OCI-LY7 (cell line): Measurements from ENCODE around the gene NPDC1. TPM values are rescaled to one million over a fixed set of nuclear protein-coding genes. Genes with fewer than 3 reads are reported as not detected.

Experiments used
- BruUV-seq: library from RNA; stranded (reverse); fragments of 400-500 nt; replicated peaks from 2 replicates; lab custom pipeline; 2021; lab: Mats Ljungman, UMichigan
- CTCF ChIA-PET: fragments of 300-600 bp; sonication (Branson Sonifier 250); formaldehyde crosslinking; loops from one replicate; lab custom pipeline; 2022; ENCODE audit warnings: antibody characterized with exemption; ENCODE audit not compliant: unreplicated experiment; lab: Charles Lee
- POLR2A ChIA-PET: fragments of 300-600 bp; sonication (Branson Sonifier 250); formaldehyde crosslinking; loops from one replicate; lab custom pipeline; 2022; ENCODE audit warnings: antibody characterized with exemption; lab: Charles Lee
- DNase-seq: peaks from one replicate; pipeline ENCODE4 v3.0.0-alpha.2; 2015; ENCODE audit warnings: low spot score
- H2AFZ ChIP-seq: fragments of 200-600 bp; sonication (generic), shearing (Covaris generic); 2 replicates; pipeline ENCODE4 v1.6.1; 2014; ENCODE audit warnings: mild to moderate bottlenecking, antibody characterized with exemption, low read length, moderate library complexity
- H3K27ac ChIP-seq: fragments of 200-600 bp; sonication (generic); 2 replicates; pipeline ENCODE4 v1.5.1; 2014; ENCODE audit warnings: mixed run types, low read depth, mild to moderate bottlenecking, moderate library complexity, low read length, inconsistent platforms; ENCODE audit not compliant: poor library complexity, severe bottlenecking
- H3K36me3 ChIP-seq: fragments of 200-600 bp; sonication (generic); 2 replicates; pipeline ENCODE4 v1.6.1; 2014; ENCODE audit warnings: mild to moderate bottlenecking, antibody characterized with exemption, low read length, moderate library complexity, mixed read lengths; ENCODE audit not compliant: insufficient read depth
- H3K4me1 ChIP-seq: fragments of 200-600 bp; sonication (generic); 2 replicates; pipeline ENCODE4 v1.5.1; 2014; ENCODE audit warnings: mild to moderate bottlenecking, low read length; ENCODE audit not compliant: insufficient read depth, poor library complexity, severe bottlenecking
- H3K4me2 ChIP-seq: fragments of 200-600 bp; sonication (generic); 2 replicates; pipeline ENCODE4 v1.6.1; 2014; ENCODE audit warnings: mild to moderate bottlenecking, low read length
- H3K4me3 ChIP-seq: fragments of 200-600 bp; sonication (generic); 2 replicates; pipeline ENCODE4 v1.5.1; 2014; ENCODE audit warnings: mild to moderate bottlenecking, low read depth, low read length; ENCODE audit not compliant: poor library complexity, severe bottlenecking
- H3K79me2 ChIP-seq: fragments of 200-600 bp; sonication (generic); 2 replicates; pipeline ENCODE4 v1.6.1; 2016; ENCODE audit warnings: low read depth, mild to moderate bottlenecking, low read length, moderate library complexity, mixed read lengths; ENCODE audit not compliant: insufficient read depth
- H3K9me2 ChIP-seq: fragments of 200-600 bp; sonication (generic); 2 replicates; pipeline ENCODE4 v1.6.1; 2016; ENCODE audit warnings: mild to moderate bottlenecking, low read length, mixed read lengths; ENCODE audit not compliant: insufficient read depth
- H3K9me3 ChIP-seq: fragments of 200-600 bp; sonication (generic); 2 replicates; pipeline ENCODE4 v1.6.1; 2014; ENCODE audit warnings: mild to moderate bottlenecking, mixed run types, low read length, mixed read lengths
- H4K20me1 ChIP-seq: fragments of 200-600 bp; sonication (generic); 2 replicates; pipeline ENCODE4 v1.6.1; 2014; ENCODE audit warnings: mild to moderate bottlenecking, antibody characterized with exemption, low read length, moderate library complexity, mixed read lengths; ENCODE audit not compliant: insufficient read depth
- CTCF ChIP-seq: fragments of 200-600 bp; sonication (generic); conservative IDR thresholded peaks from 2 replicates; pipeline ENCODE4 v1.5.1; 2014; ENCODE audit warnings: mild to moderate bottlenecking, antibody characterized with exemption, low read length, moderate library complexity, mixed read lengths
- EZH2phosphoT487 ChIP-seq: fragments of 200-600 bp; sonication (generic); IDR thresholded peaks from 2 replicates; pipeline ENCODE4 v1.6.1; 2018; ENCODE audit warnings: low read depth, borderline replicate concordance, mild to moderate bottlenecking, mixed run types, antibody characterized with exemption, low read length, moderate library complexity, mixed read lengths
- intact Hi-C: fragments of 100-400 bp; cut with micrococcal nuclease; formaldehyde crosslinking; loops from one replicate; pipeline ENCODE4 v1.10.0; 2022; ENCODE audit not compliant: unreplicated experiment
- total RNA-seq, 2 experiments: library from RNA; depleted of rRNA in 1 of 2; stranded (reverse); fragments of >200 nt in 1 of 2; shearing (Covaris generic) in 1 of 2; gene quantifications; 2 replicates each; pipeline ENCODE4 v1.2.3, GENCODE V29; 2014 to 2022

Gene NPDC1
- total RNA-seq, 2 experiments from 2014 or later: 0.32 to 0.38 TPM

DNA sequence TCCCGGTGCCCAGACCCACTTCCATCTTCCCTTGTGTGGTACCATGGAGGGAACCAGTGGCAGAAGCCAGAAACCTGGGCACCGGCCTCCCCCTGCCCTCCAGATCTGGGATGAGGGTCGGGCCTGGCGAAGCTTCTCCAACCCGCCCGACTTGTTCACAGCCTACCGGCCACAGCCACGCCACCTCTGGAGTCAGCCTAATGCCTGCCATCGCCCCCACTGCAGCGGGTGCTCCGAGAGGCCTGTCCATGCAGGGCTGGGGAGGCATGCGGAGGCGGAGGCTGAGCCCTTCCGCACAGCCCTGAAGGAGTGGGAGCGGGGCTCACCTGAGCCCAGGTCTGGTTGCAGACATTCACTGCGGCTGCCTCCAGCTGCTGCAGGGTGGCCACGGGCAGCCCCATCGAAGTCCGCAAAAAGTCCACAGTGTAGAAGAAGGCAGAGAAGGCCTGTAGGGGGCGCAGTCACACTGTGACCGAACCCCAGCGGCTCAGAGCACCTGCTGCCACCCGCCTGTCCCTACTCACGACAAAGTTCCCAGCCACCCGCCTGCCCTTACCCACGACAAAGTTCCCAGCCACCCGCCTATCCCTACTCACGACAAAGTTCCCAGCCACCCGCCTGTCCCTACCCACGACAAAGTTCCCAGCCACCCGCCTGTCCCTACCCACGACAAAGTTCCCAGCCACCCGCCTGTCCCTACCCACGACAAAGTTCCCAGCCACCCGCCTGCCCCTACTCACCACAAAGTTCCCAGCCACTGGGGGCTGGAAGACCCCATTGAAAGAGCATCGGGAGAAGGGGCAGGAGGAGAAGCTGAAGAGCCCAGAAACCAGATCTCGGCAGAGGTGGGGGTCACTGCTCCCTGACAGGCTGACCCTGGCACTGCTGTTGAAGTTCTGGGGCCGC lies 3.8 kb upstream of the NPDC1 start:
- H3K4me1 ChIP-seq: peaks cover 4% of the 10 kb centered on the region
- no TSS peak for BruUV-seq
- DNase-seq: peak; percentile 62
- H3K4me2 ChIP-seq: no peak overlapping the region
- TF ChIP-seq CTCF (peak; percentile 71), EZH2phosphoT487 (no peak)
- 0 out of 2 replicates have a peak, but pooled peaks cover 3% of the 10 kb centered on the region for H4K20me1 ChIP-seq
- POLR2A ChIA-PET: no interaction called here
- no peaks in the 10 kb centered on the region for H3K79me2 ChIP-seq
- H3K27ac ChIP-seq: no peak overlapping the region
- H3K4me3 ChIP-seq: no peak overlapping the region
- H2AFZ ChIP-seq: no peak overlapping the region
- CTCF ChIA-PET: no interaction called here
- no peaks in the 10 kb centered on the region for H3K36me3 ChIP-seq
- no peaks in the 10 kb centered on the region for H3K9me3 ChIP-seq
- intact Hi-C loops: no loop called here
- no peaks in the 10 kb centered on the region for H3K9me2 ChIP-seq

GRCh38 chr9:137048655-137049543 lies 2.9 kb upstream of the NPDC1 start:
- intact Hi-C loops: no loop called here
- ChIA-PET POLR2A (no interaction called here), CTCF (no interaction called here)
- no peak overlapping the region for H2AFZ ChIP-seq
- H3K4me2 ChIP-seq: no peak overlapping the region
- no TSS peak for BruUV-seq
- no peaks in the 10 kb centered on the region for H3K79me2 ChIP-seq
- H3K36me3 ChIP-seq: no peaks in the 10 kb centered on the region
- no peaks in the 10 kb centered on the region for H3K9me3 ChIP-seq
- H3K4me3 ChIP-seq: no peak overlapping the region
- no peak for DNase-seq
- TF ChIP-seq EZH2phosphoT487: no peak
- H3K27ac ChIP-seq: no peak overlapping the region
- 0 out of 2 replicates have a peak, but pooled peaks cover 3% of the 10 kb centered on the region for H4K20me1 ChIP-seq
- H3K9me2 ChIP-seq: no peaks in the 10 kb centered on the region
- peaks cover 4% of the 10 kb centered on the region for H3K4me1 ChIP-seq
